GM23338 (cell line): Measurements from ENCODE around the gene EYA2. TPM values are rescaled to one million over a fixed set of nuclear protein-coding genes. Genes with fewer than 3 reads are reported as not detected.

ENCODE experiments used
- ATAC-seq: fragments of 200-7000 bp; cut with Tn5 transposase; 3 replicates; pipeline ENCODE4 v1.9.1; 2020
- DNase-seq: peaks from one replicate; pipeline ENCODE4 v3.0.0-alpha.2; 2015; ENCODE audit warnings: low spot score
- H2AFZ ChIP-seq: fragments of 200-600 bp; sonication (generic); 2 replicates; pipeline ENCODE4 v1.8.0; 2016; ENCODE audit warnings: antibody characterized with exemption, mild to moderate bottlenecking, moderate library complexity
- H3F3A ChIP-seq: fragments of 200-600 bp; sonication (generic); replicated peaks from 2 replicates; pipeline ENCODE4 v1.8.0; 2017; ENCODE audit warnings: antibody characterized with exemption, mixed run types, low read depth
- H3K27ac ChIP-seq: fragments of 200-600 bp; sonication (generic); 2 replicates; pipeline ENCODE4 v1.6.1; 2016; ENCODE audit warnings: low read depth
- H3K27me3 ChIP-seq: fragments of 200-600 bp; sonication (generic); 2 replicates; pipeline ENCODE4 v1.8.0; 2016; ENCODE audit warnings: mild to moderate bottlenecking, mixed run types, moderate library complexity; ENCODE audit not compliant: insufficient read depth
- H3K36me3 ChIP-seq: fragments of 200-600 bp; sonication (generic); 2 replicates; pipeline ENCODE4 v1.8.0; 2016; ENCODE audit warnings: mild to moderate bottlenecking; ENCODE audit not compliant: insufficient read depth
- H3K4me1 ChIP-seq: fragments of 200-600 bp; sonication (generic); 2 replicates; pipeline ENCODE4 v1.8.0; 2016; ENCODE audit warnings: mild to moderate bottlenecking, moderate library complexity; ENCODE audit not compliant: insufficient read depth
- H3K4me2 ChIP-seq: fragments of 200-600 bp; sonication (generic); 2 replicates; pipeline ENCODE4 v1.7.1; 2017; ENCODE audit warnings: mixed run types
- H3K4me3 ChIP-seq: fragments of 200-600 bp; sonication (generic); 2 replicates; pipeline ENCODE4 v1.6.1; 2016; ENCODE audit warnings: mixed run types
- H3K79me2 ChIP-seq: fragments of 200-600 bp; sonication (generic); replicated peaks from 2 replicates; pipeline ENCODE4 v1.8.0; 2017; ENCODE audit warnings: mild to moderate bottlenecking; ENCODE audit not compliant: insufficient read depth
- H3K9me2 ChIP-seq: fragments of 200-600 bp; sonication (generic); 2 replicates; pipeline ENCODE4 v1.8.0; 2017; ENCODE audit not compliant: insufficient read depth
- H4K20me1 ChIP-seq: fragments of 200-600 bp; sonication (generic); replicated peaks from 2 replicates; pipeline ENCODE4 v1.8.0; 2017; ENCODE audit warnings: mild to moderate bottlenecking; ENCODE audit not compliant: insufficient read depth
- H3K27ac Mint-ChIP-seq: 2 replicates; pipeline ENCODE4 v1.8.0; 2020; ENCODE audit warnings: inconsistent platforms, mild to moderate bottlenecking, moderate library complexity, mixed read lengths
- H3K27me3 Mint-ChIP-seq: 3 replicates; pipeline ENCODE4 v1.8.0; 2022; ENCODE audit warnings: low read depth, mild to moderate bottlenecking, moderate library complexity, mixed read lengths, inconsistent platforms; ENCODE audit not compliant: insufficient read depth, poor library complexity
- H3K36me3 Mint-ChIP-seq: 3 replicates; pipeline ENCODE4 v1.8.0; 2021; ENCODE audit warnings: low read depth, mild to moderate bottlenecking, inconsistent platforms, moderate library complexity, mixed read lengths
- H3K4me1 Mint-ChIP-seq: 3 replicates; pipeline ENCODE4 v1.8.0; 2020; ENCODE audit warnings: mild to moderate bottlenecking, inconsistent platforms, mixed read lengths
- H3K4me3 Mint-ChIP-seq: 3 replicates; pipeline ENCODE4 v1.8.0; 2021; ENCODE audit warnings: moderate library complexity, mild to moderate bottlenecking, inconsistent platforms, mixed read lengths
- H3K9me3 Mint-ChIP-seq: 3 replicates; pipeline ENCODE4 v1.8.0; 2020; ENCODE audit warnings: moderate library complexity, mild to moderate bottlenecking, inconsistent platforms, mixed read lengths
- CTCF ChIP-seq, 2 experiments: fragments of 200-600 bp in 1 of 2; sonication (generic) in 1 of 2; conservative IDR thresholded peaks; 2 replicates each; pipeline versions ENCODE4 v1.5.1 to v1.6.1; 2016 to 2017; ENCODE audit warnings: antibody characterized with exemption in 2 of 2, low read depth in 2 of 2, mild to moderate bottlenecking in 2 of 2, moderate library complexity in 1 of 2
- EZH2 ChIP-seq: fragments of 200-600 bp; sonication (generic); IDR thresholded peaks from one replicate; pipeline ENCODE4 v1.8.0; 2017; ENCODE audit warnings: antibody characterized with exemption, mild to moderate bottlenecking, low read depth; ENCODE audit not compliant: unreplicated experiment
- JUNB ChIP-seq: IDR thresholded peaks from one replicate; pipeline ENCODE4 v1.6.1; 2016; ENCODE audit warnings: antibody characterized with exemption; ENCODE audit not compliant: unreplicated experiment
- NANOG ChIP-seq: IDR thresholded peaks from 2 replicates; pipeline ENCODE4 v1.6.1; 2016; ENCODE audit warnings: antibody characterized with exemption, borderline replicate concordance
- POLR2AphosphoS5 ChIP-seq: IDR thresholded peaks from 2 replicates; pipeline ENCODE4 v1.6.1; 2016; ENCODE audit warnings: antibody characterized with exemption, low read depth
- STAT1 ChIP-seq: IDR thresholded peaks from one replicate; pipeline ENCODE4 v1.6.1; 2016; ENCODE audit warnings: antibody characterized with exemption; ENCODE audit not compliant: unreplicated experiment
- ZNF114 ChIP-seq: fragments of 250-450 bp; sonication (Bioruptor Pico); IDR thresholded peaks from 2 replicates; pipeline ENCODE4 v1.5.0; 2020; ENCODE audit warnings: mild to moderate bottlenecking, moderate library complexity
- ZNF462 ChIP-seq: fragments of 250-450 bp; sonication (Bioruptor Pico); IDR thresholded peaks from 2 replicates; pipeline ENCODE4 v1.5.0; 2020; ENCODE audit warnings: mild to moderate bottlenecking, moderate library complexity
- polyA plus RNA-seq: library from polyadenylated mRNA; unstranded; fragments of >200 nt; fragmentation: Nextera tagmentation; extraction: Ambion mirVana; gene quantifications from 2 replicates; pipeline ENCODE4 v1.2.1, GENCODE V29; 2016
- total RNA-seq: library from RNA; depleted of rRNA; stranded (reverse); fragments of >200 nt; shearing (Covaris generic); gene quantifications from 2 replicates; pipeline ENCODE4 v1.2.3, GENCODE V29; 2014

Gene EYA2
- total and polyA plus RNA-seq, 2 experiments from 2014 or later, result 0.50 to 0.56 TPM

- Mint-ChIP-seq H3K36me3 (no peaks in the 10 kb centered on the region; the same call in 1 of the 3 replicates), H3K27ac (no peak overlapping the region; the same call in 1 of the 2 replicates), H3K27me3 (peaks cover 10% of the 10 kb centered on the region), H3K4me1 (peaks cover 13% of the 10 kb centered on the region), H3K4me3 (no peak overlapping the region), H3K9me3 (peaks cover 10% of the 10 kb centered on the region)
- H3K4me3 ChIP-seq, result no peak overlapping the region
- no peak overlapping the region for H3K4me2 ChIP-seq
- ATAC-seq (peak; percentile 48), DNase-seq (no peak)
- TF ChIP-seq EZH2 (no peak), NANOG (no peak), POLR2AphosphoS5 (no peak), STAT1 (no peak), ZNF114 (CRISPR knock-in tag) (no peak), ZNF462 (CRISPR knock-in tag) (no peak), JUNB (no peak), CTCF (conservative IDR thresholded peaks at IDR 0.05; ENCODE audit: low read depth in 2 of 2) (no peak)
- no peaks in the 10 kb centered on the region for H3F3A ChIP-seq
- peaks cover 8% of the 10 kb centered on the region for H3K4me1 ChIP-seq
- H3K9me2 ChIP-seq, result no peaks in the 10 kb centered on the region
- peak overlapping the region; percentile 82 for H2AFZ ChIP-seq
- H3K36me3 ChIP-seq, result no peaks in the 10 kb centered on the region
- no peak overlapping the region for H3K27ac ChIP-seq
- H3K79me2 ChIP-seq, result no peaks in the 10 kb centered on the region
- no peaks in the 10 kb centered on the region for H4K20me1 ChIP-seq
- no peaks in the 10 kb centered on the region for H3K27me3 ChIP-seq
Measured at GRCh38 chr20:46978951-46979491, 84.4 kb downstream of the EYA2 start.
